ENCODE data around the gene SPART. TPM values are rescaled to one million over a fixed set of nuclear protein-coding genes. Genes with fewer than 3 reads are reported as not detected.

Gene SPART
- total and polyA plus RNA-seq, 2 of the 8 experiments (the other 6 are each of a cell fraction or from before 2014, with no cell fraction given), result 27.2 to 74.1 TPM

- TF ChIP-seq SP2 (IDR thresholded peaks at IDR 0.05; ENCODE audit: low read length), result no peak
- no peak for TF ChIP-seq PHF8 (conservative IDR thresholded peaks at IDR 0.05; ENCODE audit: low read depth, low read length)
- TF ChIP-seq ASH2L (IDR thresholded peaks at IDR 0.05; ENCODE audit: low read length), result no peak
Observed at GRCh38 chr13:36370108-36370429, 23.9 kb upstream of the SPART start (continued).

Data from H1 (cell line).